ENCODE measurements around the gene GRK5.

Gene GRK5

GRCh38 chr10:119302591-119303253 is 95.4 kb downstream of the GRK5 start:
- no peak for DNase-seq

GRCh38 chr10:119303886-119304285 is 96.5 kb downstream of the GRK5 start:
- no peak for DNase-seq

GRCh38 chr10:119304541-119304940 is 97.2 kb downstream of the GRK5 start:
- no peak for DNase-seq

- peak; percentile 79 for DNase-seq
Measured at GRCh38 chr10:119305860-119306513, 98.6 kb downstream of the GRK5 start.

DNA sequence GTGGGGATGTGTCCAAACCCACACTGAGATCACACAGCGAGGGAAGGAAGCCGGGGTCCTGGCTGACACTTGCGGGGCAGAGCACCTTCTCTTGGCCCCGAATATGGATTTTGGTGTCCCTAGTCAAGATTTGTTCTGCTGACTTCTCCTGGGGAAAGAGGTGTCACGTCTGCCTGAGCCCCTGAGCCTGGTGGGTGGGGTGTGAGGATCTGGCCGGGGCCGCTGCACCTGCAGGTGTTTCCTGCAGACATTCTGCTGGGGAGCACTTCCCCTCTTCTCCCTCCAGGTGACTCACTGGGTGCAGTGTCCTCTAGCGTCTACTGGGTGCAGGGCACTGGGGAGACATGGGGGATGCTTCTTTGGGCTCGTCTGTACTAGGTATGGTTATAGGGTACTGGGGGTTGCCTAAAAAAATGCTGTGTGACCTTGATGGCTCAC is 99.2 kb downstream of the GRK5 start:
- peak; percentile 48 for DNase-seq

DNA sequence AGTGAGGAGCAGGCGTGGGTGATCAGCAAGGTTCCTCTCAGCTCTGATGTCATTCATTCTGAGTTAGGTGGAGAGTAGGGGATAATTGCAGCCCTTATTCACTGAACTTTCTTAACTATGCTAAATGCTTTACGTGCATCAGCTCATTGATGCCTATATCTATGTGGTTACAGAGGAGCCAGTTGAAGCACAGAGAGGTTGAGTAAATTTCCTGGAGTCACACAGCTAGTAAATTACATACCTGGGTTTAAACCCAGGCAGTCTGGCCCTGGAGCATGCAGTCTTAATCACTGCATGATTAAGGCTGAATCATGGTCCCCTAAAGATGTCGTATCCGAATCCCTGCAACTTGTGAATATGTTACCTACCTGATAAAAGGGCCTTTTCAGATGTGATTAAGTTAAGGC is 99.6 kb downstream of the GRK5 start:
- DNase-seq, result no peak

DNA sequence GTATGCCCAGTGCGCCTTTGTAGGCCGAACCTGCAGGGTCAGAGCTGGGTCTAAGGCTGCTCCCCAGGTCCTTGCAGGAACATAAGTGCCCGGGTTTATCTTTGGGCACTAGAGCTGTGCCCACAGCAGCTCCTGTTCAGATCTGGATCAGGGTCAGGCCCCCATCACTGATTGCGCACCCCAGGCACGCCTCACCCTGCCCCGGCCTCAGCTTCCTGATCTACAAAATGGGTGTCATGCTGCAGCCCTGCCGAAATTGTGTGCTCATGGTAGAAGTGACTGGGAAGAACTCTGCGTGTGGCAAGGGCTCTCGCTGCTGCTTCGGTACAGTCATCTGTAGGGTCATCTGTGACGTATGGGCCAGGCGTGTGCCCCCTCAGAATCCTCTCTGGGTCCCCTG is 100.7 kb downstream of the GRK5 start:
- no peak for DNase-seq

GRCh38 chr10:119308551-119309422 is 101.4 kb downstream of the GRK5 start:
- DNase-seq, result no peak

- DNase-seq, result no peak
Measured at GRCh38 chr10:119309423-119309770, 102.0 kb downstream of the GRK5 start.

- no peak for DNase-seq
Measured at GRCh38 chr10:119310806-119311205, 103.4 kb downstream of the GRK5 start.

DNA sequence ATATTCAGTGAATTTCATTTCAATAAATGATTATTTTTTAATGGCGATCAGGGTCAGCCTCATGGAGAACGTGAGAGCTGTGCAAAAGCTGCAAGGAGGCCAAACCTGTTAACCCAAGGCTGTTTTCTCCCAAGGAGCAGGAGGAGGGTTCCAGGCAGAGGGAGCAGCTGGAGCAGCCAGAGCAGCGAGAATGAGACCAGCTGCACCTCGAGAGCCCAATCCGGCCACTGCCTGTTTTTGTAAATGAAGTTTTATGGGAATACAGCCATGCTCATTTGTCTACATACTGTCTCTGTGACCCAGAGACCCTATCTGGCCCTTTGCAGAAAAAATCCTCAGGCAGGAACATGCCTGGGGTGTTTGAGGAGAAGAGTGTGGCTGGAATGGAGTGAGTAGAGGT is 104.9 kb downstream of the GRK5 start:
- DNase-seq, result no peak

DNA sequence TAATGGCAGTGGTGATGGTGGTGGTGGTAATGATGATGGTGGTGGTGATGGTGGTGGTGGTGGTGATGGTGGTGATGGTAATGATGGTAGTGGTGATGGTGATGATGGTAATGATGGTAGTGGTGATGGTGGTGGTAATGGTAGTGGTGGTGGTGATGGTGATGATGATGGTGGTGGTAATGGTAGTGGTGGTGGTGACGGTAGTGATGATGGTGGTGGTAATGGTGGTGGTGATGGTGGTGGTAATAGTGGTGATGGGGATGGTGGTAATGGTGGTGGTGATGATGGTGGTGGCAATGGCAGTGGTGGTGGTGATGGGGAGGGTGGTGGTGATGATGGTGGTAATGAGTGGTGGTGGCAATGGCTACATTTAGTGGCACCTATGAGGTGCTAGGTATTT is 105.7 kb downstream of the GRK5 start:
- DNase-seq, result no peak

- DNase-seq, result no peak
Measured at GRCh38 chr10:119313644-119314043, 106.3 kb downstream of the GRK5 start.

- DNase-seq, result no peak
Measured at GRCh38 chr10:119314061-119314460, 106.7 kb downstream of the GRK5 start.

DNA sequence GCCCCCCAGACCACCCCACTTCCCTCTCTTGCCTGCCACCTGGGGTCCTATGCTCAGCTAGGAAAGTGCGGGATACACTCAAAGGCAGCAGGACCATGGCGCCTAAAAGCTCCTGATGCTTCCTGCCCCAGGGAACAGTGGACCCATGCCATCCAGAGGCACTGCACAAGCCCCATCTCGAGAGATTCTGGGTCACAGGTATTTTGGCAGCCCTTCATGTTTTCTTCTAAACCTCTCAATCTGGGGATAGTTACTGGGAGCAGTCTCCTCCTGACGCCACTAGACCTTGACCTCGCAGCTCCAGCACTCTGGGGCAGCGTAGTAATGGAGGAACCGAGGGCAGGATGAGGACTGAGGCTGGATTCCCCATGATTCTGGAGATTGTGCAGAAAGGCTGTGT is 107.1 kb downstream of the GRK5 start:
- DNase-seq, result no peak

DNA sequence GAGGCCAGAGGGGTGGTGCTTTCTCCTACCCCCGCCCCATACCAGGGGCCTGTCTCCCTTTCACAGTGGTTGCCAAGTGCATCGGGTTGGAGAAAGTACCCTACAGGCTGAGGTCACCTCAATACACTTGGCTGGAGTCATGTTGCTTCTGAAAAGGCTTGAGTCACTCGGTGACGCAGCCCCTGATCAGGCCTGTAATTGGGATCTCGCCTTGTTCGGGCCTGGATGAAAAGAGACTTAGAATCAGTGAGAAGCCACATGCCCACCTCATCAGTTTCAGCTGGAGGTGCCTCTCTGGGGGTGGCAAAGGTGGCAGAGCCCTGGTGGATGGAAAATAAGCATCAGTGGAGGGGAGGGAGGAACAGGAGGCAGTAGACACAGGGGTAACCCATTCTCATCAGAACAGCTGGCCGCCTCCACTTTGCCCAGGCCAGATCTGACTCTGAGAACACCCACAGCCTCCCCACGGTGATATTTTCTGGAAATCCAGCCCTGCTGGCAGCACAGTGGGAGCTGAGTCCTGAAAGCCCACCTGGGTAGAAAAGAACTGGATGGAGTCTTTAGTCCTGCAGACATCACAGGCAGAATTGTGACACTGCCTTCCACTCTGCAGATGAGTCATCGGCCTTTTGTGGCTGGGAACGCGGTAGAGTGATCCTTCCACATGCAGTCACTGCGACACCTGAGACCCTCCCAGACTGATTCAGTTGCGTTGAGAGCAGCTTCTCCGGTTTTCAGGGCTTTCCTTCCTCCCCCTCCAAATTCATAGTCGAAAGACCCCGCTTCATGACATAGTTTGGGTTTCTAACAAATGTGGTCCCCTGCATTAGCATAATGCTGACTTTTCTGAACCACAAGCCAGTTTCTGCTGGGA is 108.0 kb downstream of the GRK5 start:
- peak; percentile 64 for DNase-seq

- DNase-seq, result no peak
Measured at GRCh38 chr10:119316002-119316358, 108.6 kb downstream of the GRK5 start.

- no peak for DNase-seq
Measured at GRCh38 chr10:119316729-119317097, 109.3 kb downstream of the GRK5 start.

DNA sequence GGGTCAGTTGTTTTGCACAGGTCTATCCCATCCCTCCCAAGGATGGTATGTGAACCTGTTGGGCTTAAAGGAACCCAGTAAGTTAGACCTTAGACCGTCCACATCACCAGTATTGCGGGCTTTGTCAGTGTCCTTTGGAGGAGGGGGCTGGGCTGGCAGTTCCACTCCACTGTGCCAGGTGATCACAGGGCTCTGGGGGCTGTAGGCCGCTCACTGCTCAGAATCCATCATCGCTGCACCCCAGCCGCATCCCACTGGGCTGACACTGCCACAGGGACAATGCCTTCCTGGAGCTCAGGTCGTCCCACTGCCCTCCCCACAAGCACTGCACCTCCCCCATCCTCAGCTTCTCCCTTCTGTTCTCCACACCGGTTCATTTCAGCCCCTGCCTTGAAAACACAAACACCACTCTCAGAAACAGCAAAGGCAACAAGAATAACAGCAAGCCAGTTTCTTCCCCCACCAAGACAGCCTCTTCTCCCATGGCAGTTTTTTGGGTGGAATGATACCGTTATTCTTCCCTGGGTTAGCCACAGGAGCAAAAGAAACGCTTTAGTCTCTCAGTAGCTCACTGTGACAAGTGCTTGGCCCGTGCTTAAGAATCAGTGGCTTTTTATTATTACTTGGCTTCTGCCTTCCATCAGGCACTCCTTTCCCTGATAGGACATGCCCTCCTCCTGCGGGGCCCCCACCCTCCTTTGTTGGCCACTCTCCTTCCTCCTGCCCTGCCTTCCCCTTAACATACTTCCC is 111.2 kb downstream of the GRK5 start:
- DNase-seq, result no peak

DNA sequence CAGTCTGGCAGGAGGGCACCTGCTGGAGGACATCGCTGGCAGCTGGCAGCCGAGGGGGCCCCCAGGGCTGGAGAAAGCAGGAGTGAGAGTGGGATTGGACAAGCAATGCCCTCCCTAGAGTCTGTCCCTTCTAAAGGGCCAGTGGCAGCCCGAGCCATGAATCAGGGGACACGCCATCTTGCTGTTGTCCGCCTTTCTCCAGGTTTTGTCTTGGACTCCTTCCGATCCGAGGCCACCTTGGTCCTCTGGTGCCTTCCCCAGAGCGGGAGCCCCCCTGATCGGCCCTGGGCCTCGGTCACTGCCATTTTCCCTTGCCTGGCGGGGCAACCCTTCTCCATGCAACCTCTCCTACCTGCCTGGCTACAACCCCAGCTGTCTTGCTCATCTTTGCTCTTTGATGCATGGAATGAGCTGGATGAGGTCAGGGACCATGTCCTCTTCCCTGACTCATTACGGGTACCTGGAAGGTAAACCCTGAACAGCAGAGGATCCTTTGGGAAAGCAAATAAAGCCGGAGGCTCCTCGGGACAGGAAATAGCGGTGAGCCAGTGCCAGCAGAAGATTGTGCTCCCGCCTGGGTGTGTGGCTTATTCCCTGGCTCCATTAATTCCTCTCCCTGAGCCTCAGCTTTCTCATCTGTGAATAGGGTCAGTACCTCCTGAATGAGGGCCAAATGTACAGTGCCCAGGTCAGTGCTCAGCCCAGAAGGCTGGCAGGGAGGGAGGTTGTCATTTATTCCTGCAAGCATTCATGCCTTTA is 112.0 kb downstream of the GRK5 start:
- no peak for DNase-seq

- DNase-seq, result no peak
Measured at GRCh38 chr10:119319920-119320258, 112.5 kb downstream of the GRK5 start.

- DNase-seq, result no peak
Measured at GRCh38 chr10:119320981-119321380, 113.6 kb downstream of the GRK5 start.
